HUDEP-2 (cell line): ENCODE measurements around the gene ELN.
"Not testable (repeated sequence)": the region's sequence is repeated elsewhere in the genome, so short reads cannot be mapped to it uniquely, and the experiment has no call there.

Experiments used
- DNase-seq, 76 experiments: peaks; one replicate each; lab custom pipeline; 2025; ENCODE audit not compliant: unreplicated experiment in 76 of 76; lab: John Stamatoyannopoulos, UW

Gene ELN

DNA sequence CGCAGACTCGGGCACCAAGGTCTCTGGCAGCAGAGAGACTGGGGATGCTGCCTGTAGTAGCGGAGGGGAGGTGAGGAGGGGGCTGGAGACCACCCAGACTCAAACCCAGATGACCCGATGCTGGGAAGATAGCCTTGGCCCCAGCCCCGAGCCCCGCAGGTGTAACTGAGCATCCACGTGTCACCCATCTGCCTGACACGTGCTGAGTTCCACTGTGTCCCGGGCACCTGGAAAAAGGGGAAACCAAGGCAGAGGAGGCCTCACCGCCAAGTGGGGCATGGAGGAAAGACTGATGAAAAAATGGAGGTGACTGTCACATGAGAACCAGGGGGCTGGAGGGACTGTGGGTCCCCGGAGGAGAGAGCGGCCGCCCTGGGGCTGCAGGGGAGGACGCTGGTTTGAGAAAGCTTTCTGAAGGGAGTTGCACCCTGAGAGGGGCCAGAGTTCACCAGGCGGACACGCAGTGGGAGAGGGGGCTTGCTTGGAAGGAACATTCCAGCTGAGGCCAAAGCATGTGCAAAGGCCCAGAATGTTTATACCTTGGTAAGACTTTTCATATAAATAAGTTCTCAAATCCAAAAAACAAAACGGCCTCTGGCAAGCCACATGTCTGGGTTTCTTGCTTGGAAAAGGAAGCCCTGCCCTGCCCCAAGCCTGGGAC, 27.4 kb upstream of the ELN start:
- no peak for DNase-seq

GRCh38 chr7:74001150-74001494, 26.9 kb upstream of the ELN start:
- DNase-seq: no peak

GRCh38 chr7:74002474-74003017, 25.4 kb upstream of the ELN start:
- DNase-seq: peak in 55 of 76 experiments; percentile 3 to 74 (median 42)

GRCh38 chr7:74003621-74004020, 24.4 kb upstream of the ELN start:
- DNase-seq: no peak

GRCh38 chr7:74006032-74006431, 21.9 kb upstream of the ELN start:
- DNase-seq: no peak

- no peak for DNase-seq
Measured at GRCh38 chr7:74006451-74007241, 21.3 kb upstream of the ELN start.

DNA sequence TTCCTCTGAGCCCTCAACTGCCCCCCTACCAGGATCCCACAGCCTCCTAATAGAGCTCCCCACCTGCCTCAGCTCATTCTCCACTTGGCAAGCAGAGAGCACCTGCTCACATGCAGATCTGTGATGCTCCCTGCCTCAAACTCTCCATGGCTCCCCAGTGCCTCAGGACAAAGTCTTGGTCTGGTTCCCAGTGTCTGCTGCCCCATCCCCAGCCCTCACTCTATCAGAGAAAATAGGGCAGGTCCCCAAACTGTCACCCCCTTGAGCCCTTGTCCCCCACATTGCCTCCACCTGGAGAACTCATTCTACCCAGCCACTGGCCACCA, 20.8 kb upstream of the ELN start:
- DNase-seq: no peak

GRCh38 chr7:74008687-74009086, 19.3 kb upstream of the ELN start:
- DNase-seq: no peak

GRCh38 chr7:74009719-74010118, 18.3 kb upstream of the ELN start:
- no peak for DNase-seq

GRCh38 chr7:74010407-74010806, 17.6 kb upstream of the ELN start:
- DNase-seq: no peak

DNA sequence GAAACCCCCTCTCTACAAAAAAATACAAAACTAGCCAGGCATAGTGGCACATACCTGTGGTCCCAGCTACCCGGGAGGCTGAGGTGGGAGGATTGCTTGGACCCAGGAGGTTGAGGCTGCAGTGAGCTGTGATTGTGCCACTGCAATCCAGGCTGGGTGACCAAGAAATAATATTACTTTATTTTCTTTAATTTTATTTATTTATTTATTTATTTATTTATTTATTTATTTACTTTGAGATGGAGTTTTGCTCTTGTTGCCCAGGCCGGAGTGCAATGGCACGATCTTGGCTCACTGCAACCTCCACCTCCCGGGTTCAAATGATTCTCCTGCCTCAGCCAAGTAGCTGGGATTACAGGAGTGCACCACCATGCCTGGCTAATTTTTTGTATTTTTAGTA, 16.6 kb upstream of the ELN start:
- DNase-seq: not testable (repeated sequence)

- no peak for DNase-seq
Measured at GRCh38 chr7:74012842-74013249, 15.1 kb upstream of the ELN start.

- DNase-seq: no peak
Measured at GRCh38 chr7:74013539-74014272, 14.3 kb upstream of the ELN start.

GRCh38 chr7:74014931-74015330, 13.0 kb upstream of the ELN start:
- no peak for DNase-seq

DNA sequence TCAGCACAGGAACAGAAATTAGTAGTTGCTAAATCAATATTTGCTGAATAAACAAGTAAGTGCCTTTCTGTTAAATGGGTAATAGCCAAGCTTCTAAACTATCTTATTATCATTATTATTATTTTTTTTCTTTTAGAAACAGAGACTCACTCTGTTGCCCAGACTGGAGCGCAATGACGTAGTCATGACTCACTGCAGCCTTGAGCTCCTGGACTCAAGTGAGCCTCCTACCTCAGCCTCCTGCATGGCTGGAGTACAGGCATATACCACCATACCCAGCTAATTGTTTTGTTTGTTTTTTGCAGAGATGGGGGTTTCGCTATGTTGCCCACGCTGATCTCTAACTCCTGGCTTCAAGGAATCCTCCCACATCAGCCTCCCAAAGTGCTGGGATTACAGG, 12.3 kb upstream of the ELN start:
- no peak for DNase-seq

- no peak for DNase-seq
Measured at GRCh38 chr7:74017125-74017524, 10.8 kb upstream of the ELN start.

- no peak for DNase-seq
Measured at GRCh38 chr7:74018246-74018895, 9.6 kb upstream of the ELN start.

DNA sequence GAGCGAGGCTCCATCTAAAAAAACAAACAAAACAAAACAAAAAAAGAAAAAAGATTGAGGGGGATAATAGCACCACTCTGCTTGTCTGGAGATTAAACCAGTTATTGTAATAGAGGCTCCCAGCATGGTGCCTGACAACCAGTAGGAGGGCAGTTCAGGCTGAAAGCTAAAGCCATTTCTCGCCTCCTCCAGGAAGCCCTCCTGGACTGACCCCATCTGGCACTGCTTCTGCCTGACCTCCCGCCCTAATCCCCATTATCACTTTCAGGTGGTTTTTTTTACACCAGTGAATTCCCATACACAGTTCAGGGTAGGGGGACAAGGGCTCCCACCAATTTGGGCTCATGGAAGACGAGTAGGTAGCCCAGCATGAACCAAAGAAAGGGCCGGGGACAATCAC, 8.8 kb upstream of the ELN start:
- DNase-seq: no peak

DNA sequence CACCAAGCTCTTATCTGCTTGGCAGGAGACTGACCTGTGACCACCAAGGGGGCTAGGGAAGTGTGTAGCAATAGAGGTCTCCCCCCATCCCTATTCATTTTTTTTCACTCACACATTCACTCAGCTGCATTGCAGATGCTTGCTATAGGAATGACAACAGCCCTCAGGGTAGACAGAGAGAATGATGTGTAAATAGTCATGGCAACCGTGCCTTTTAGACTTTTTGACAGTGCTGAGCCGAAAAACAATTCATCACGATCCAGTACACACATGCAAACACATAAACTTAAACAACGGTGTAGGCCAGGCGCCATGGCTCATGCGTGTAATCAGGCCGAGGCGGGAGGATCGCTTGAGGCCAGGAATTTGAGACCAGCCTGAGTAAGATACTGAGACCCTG, 7.6 kb upstream of the ELN start:
- no peak for DNase-seq

GRCh38 chr7:74021546-74022320, 6.2 kb upstream of the ELN start:
- DNase-seq: peak in 1 of 76 experiments; percentile 3
